GM19438 (cell line): ENCODE measurements around the gene ZNF618.

Experiments
- ATAC-seq: cut with Tn5 transposase; IDR thresholded peaks from one replicate; pipeline ENCODE4 v1.9.1; 2021; ENCODE audit warnings: low read depth; ENCODE audit not compliant: unreplicated experiment

Gene ZNF618

DNA sequence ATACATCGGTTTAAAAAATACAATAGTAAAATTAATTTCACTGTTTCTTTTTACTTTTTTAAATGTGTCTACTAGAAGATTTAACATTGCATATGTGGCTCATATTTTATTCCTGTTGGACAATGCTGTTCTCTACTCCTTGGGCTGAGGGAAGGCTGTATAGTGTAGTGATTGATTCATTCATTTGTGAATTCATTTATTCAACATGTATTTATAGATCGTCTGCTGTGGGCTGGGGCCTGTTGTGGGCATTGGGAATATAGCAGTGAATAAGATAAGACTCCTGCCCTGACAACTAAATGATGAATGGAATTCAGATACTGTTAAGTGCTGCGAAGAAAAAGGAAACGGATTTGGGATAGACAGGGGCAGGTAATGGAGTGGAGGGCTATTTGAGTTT is 55.7 kb downstream of the ZNF618 start:
- no peak for ATAC-seq

GRCh38 chr9:113932906-113933584 is 56.9 kb downstream of the ZNF618 start:
- ATAC-seq: no peak

- no peak for ATAC-seq
Observed at GRCh38 chr9:113933671-113934070, 57.6 kb downstream of the ZNF618 start.

DNA sequence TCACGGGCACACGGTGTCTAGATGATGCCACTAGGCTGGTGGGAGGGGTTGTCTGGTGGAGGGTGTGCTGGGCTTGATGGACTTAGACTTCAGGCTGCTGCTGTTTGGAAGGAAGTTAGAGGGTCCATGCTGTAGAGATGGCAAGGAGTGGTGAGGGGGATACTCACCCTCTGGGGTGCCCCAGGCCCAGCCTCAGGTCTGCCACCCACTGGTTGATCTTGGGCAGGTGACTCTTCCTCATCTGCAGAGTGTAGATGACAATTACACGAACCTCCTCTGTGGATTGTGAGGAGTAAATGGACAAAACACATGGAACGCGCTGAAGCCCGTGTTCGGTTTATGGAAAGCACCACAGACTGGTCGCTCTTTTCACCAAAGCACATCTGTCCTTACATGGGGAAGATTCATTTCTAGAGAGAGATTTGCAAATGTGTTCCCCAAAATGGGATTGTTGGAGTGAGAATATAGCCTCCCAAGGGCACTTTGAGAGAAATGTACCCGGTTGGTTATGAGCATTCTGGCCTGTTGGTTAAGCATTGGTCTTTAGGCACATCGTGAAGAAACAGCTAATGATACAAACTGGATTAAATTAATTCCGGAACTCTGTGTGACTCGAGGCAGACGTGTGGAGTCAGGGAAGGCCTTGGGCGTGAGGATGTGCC is 58.2 kb downstream of the ZNF618 start:
- no peak for ATAC-seq

- no peak for ATAC-seq
Observed at GRCh38 chr9:113934829-113935676, 58.9 kb downstream of the ZNF618 start.

- no peak for ATAC-seq
Observed at GRCh38 chr9:113935677-113936380, 59.7 kb downstream of the ZNF618 start.

- no peak for ATAC-seq
Observed at GRCh38 chr9:113940077-113940476, 64.0 kb downstream of the ZNF618 start.

GRCh38 chr9:113941056-113941455 is 64.9 kb downstream of the ZNF618 start:
- no peak for ATAC-seq

DNA sequence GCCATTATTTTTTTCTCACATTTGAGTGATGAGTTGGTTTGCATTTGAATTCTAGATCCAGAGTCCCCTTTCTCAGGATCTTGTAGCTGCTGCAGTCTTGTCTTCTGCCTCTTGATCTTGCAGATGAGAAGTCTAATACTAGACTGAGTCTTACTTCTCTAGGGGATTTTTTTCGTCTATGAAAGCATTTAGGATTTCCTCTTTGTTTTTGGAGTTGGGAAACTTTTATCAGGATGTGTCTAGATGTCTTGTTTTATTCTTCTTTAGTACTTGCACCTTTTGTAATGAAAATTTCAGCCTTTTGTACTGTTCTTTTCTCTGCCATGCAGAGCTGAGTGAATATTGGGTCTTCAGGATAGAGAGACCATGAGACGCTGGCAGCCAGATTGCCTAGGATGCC is 65.4 kb downstream of the ZNF618 start:
- ATAC-seq: no peak

DNA sequence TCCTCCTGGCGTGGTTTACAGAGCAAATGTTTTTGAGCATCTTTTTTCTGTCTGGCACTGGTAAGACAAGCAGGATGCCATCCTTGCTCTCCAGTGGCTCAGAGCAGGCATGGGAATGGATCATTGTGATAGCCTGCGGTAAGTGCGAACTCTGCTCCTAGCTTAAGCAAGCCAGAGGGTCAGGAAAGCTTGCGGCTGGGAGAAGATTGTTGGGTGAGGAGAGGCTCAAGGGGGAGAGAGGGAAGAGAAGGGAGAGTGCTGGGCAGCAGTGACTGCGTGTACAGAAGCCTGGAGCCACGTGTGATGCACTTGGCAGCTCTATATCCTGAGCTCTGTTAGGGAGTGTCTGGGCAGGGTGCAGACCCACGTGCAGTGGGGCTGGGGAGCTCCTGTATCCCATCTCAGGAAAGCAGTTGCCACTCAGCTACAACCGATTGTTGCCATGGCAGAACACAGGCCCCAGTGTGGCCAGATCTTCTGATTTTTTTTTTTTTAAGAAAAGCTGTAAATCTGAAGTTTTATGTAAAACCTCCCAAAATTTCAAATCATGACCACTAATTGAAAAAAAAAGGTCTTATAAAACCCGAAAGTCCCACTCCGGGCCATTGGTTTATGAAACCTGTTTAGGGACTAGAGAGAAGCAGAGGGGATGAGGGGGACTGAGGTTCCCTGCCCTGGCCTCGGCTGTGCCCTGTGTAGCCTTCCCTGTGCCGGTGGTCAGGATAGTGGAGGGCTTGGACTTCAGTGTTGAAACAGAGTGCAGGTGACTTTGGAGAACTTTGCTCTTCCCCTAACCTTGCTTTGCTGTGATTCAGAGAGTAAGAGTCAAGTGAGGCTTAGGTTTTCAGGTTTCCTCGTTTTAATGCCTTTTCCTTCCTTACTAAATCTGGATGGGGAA is 67.3 kb downstream of the ZNF618 start:
- ATAC-seq: no peak

DNA sequence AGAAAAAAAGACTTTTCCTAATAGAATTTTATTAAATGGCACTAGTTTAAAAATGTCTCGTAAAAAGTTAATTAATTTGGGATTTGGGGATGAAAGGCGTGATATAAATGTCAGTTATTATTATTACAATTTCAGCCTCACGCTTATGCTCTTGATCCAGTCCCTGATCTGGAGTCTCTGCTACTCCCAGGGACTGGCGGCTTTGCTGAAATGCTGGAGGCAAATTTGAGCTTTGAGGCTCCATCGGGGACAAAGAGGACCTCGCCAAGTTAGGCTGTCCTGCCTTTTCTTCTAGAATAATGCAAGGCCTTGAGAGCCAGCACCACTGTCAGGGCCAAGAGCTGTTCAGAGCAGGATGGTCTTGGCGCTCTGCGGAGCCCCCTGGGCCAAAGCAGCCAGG is 69.7 kb downstream of the ZNF618 start:
- ATAC-seq: no peak

- no peak for ATAC-seq
Observed at GRCh38 chr9:113946496-113947115, 70.5 kb downstream of the ZNF618 start.

- no peak for ATAC-seq
Observed at GRCh38 chr9:113947941-113948340, 71.8 kb downstream of the ZNF618 start.

DNA sequence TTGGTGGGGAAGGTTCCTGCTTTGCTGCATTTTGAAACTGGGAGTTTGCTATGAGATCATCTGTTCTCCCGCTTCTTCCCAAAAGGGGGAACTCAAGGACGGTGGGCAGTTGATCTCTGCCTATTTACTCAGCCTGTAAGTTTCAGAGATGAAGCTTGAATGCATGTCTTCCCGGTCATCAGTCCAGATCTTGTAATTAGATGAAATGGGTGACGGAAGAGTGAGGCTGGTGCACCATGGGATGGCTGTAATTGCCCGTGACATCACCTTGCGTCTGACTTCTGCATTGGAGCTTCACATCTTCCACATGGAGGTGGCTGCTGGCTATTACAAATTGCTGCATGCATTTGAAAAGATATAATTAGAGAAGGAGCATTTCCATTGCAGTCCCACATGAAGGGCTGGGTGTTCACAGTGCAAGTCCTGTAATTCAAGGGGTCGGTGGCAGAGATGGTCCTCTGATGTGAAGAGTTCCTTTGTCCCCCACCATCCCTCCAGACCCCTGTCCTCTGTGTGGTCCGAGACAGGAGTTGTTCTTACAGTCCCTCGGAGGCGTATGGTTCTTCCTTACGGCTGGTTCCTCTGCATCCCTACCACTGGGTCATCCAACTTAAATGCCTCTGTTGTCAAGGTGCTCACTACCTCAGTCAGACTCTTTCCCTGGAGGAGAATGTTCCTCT is 72.9 kb downstream of the ZNF618 start:
- no peak for ATAC-seq

- no peak for ATAC-seq
Observed at GRCh38 chr9:113949571-113950078, 73.5 kb downstream of the ZNF618 start.

DNA sequence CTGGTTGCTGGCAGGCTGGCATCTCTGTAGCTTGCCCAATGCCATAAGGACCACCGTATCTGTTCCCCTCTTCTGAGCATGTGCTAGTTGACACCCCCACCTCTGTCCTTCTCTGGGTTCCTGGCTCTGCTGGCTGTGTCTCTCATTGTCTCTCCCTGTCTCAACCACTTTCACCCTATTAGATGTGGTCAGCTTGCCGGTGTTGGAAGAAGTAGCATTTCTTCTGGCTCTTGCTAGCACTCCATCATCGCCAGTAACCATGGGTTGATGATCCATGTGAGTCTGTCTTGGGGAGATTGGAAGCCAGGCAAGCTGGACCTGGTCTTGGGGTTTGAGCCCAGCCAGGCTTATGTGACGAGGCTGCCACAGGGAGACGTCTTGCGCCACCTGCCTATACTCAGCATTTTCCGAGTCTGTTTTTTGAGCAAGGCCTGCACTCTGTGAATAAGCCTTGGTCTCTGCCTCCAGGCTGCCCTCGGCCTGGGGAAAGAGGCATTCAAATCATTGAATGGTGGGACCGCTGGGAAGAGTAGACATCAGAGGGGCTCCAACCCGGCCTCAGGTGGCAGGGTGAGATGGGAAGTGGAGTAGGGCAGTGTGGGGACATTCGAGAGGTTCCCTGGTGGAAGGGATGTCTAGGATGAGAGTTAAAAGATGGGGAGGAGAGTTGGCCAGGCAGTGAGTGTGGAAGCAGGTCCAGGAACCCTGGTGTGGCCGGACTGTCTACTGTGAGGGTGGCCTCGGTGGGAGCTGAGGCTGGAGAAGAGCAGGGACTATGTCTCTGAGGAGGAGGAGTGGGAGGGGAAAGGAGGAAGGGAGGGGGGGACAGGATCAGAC is 74.3 kb downstream of the ZNF618 start:
- no peak for ATAC-seq

DNA sequence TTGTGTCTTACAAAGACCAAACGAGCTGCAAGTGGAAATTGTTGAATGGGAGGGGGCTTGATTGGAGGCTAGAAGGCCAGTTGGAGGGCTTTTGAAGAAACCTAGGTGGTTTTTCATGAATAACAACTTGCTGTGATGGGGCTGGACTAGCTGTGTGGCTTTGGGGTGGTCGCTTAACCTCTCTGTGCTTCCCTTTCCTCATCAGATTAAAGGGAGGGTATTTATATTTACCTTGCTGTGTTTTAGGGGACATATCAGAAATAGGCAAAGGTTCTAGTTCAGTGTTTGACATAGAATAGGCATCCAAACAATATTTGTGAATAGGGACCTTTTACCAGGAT is 74.9 kb downstream of the ZNF618 start:
- ATAC-seq: no peak

DNA sequence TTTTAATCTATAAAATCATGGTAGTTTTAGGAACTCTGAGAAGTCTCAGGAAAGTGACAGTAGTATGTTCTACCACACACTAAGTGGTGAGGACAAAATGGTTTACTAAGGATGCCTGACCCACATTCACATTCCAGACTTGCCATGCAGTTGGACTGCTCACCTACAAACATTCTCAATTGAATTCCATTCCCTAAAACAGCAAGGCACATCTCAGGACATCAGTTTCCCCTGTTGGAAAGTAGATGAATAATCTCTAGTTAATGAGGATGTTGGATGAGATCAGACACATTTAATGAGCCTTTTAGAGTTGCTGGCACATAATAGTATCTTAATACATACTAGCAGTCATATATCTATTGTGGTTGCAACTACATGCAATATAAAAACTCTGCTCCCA is 76.6 kb downstream of the ZNF618 start:
- no peak for ATAC-seq
